Measurements from ENCODE around the gene RXFP4.

RXFP4 gene

DNA sequence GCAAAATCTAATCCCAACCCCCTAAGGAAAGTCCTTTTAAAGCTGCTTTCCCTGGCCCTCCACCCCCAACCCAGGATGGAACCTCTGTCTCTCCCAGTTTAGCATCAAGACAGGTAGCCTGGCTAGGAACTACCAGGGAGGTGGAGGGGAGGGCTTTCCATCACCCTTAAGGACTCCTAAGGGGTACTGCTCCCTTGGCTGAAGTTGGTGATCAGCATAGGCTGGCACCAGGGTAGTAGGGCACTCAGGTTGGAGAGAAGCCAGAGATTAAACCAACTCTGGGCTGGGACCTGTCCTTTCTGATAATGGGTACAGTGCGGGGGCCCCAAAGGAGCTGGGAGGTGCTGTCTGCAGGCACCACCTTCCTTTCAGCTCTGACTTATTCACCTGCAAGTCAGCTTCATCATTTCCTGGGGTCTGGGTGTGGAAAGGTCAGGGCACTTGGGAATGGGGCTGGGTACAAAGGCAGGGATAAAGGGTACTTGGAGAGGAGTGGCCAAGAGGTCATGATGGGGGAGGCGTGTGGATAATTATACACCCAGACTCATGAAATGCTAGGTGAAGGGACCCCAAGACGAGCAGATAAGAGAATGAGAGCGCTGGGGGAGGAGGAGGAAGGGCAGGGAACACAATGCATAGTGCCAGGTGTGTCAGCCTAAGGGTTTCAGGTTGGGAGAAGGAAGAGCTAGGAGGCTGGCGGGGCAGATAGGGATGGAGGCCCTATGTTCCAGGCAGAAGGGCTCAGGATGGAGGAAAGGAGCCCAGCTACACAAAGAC lies 35.7 kb downstream of the RXFP4 start:
- TF ChIP-seq, protein P1, sequence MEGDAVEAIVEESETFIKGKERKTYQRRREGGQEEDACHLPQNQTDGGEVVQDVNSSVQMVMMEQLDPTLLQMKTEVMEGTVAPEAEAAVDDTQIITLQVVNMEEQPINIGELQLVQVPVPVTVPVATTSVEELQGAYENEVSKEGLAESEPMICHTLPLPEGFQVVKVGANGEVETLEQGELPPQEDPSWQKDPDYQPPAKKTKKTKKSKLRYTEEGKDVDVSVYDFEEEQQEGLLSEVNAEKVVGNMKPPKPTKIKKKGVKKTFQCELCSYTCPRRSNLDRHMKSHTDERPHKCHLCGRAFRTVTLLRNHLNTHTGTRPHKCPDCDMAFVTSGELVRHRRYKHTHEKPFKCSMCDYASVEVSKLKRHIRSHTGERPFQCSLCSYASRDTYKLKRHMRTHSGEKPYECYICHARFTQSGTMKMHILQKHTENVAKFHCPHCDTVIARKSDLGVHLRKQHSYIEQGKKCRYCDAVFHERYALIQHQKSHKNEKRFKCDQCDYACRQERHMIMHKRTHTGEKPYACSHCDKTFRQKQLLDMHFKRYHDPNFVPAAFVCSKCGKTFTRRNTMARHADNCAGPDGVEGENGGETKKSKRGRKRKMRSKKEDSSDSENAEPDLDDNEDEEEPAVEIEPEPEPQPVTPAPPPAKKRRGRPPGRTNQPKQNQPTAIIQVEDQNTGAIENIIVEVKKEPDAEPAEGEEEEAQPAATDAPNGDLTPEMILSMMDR (conservative IDR thresholded peaks at IDR 0.05): no peak
- peak overlapping the region; percentile 78; the same call in 1 of the 2 replicates for H3K27ac ChIP-seq

DNA sequence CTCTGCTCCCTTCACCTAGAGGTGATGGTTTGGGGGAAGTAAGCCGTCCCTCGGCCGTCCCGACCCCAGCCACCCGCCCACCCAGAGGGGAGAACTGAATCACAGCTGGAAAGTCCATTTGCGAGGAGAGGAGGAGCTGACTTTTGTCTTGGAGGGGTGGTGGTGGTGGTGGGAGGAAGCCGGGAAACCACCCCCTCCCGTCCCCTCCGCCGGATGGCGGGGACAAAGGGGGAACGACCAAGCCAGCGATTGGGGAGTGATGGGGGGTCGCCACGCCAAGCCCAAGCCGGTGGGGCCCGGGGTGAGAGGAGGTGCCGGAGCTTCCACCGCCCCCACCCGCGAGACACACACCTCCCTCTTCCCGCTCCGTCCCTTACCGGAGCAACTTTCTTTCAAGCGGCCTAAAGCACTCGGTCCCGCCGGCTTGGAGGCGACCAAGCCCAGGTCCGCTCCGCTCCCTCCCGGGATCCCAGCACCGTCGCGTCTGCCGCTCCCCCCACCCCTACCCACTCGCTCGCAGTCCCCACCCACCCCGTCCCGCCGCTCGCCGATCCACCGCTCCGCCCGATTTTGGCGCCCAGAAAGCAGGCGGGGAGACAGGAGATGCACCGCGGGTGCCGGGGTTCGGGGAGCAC lies 36.4 kb downstream of the RXFP4 start:
- TF ChIP-seq, protein P1 (conservative IDR thresholded peaks at IDR 0.05): no peak

DNA sequence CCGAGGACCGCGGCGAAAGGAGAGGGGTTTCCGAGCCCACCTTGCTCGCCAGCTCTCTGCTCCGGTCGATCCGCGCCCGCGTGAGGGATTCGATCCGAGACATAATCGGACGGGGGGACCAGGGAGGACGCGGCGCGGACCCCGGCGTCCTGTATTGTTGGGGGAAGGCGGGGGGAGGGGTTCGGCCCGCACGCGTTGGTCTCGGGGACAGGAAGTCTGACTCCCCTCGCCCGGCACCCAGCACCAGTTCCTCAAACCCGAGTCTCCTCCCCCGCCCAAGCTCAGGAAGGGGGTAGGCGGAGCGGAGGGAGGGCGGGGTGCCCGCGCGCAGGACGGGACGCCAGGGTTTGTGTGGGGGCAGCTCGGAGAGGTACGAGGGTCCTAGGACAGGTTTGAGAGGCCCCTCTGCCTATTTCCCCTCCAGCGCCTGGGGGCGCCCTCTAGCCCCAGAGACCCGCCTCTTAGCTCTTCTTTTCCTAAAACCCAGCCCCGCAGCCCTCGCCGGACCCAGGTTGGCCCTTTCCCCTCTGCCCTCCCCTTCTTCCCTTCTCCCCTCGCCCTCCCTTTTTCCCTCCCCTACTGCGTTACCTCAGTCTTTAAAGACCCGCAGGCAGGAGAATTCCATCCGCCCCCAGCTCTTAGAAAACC lies 37.0 kb downstream of the RXFP4 start, which contains the start of gene ARHGEF2:
Gene ARHGEF2, minus strand, starts transcription at position 223 of the 648 bp plus-strand sequence. Its CDS starts 120 bp downstream, at position 103.
- TF ChIP-seq, protein P1 (conservative IDR thresholded peaks at IDR 0.05): peak; percentile 36
- H3K27ac ChIP-seq: peak within 1 kb of the TSS; percentile 78

More for the DNA sequence above, 36.4 kb downstream of the RXFP4 start:
- H3K27ac ChIP-seq: peak overlapping the region; percentile 78

DNA sequence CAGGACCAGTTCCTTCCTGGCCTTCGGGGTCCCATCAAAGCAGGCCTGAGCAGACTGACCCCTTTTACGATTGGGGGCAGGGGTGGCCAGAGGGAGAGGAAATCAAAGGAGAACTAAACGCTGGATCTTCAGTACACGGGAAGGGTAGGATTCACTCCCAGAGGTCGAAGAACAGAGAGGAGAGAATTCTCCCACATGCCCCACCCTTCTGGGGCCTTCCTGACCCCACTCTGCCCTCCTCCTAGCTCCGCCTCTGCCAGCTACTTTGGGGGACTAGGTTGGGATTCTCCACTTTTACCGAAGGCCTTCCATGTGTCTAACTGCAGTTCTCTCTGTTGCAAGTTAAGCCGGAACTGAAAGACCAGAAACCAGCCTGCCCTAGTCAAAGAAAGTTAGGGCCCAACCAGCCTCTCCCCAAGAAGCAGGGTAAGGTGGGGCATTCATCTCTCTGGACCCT lies 37.6 kb downstream of the RXFP4 start:
- TF ChIP-seq, protein P1 (conservative IDR thresholded peaks at IDR 0.05): no peak
- H3K27ac ChIP-seq: peak overlapping the region; percentile 78; the same call in 1 of the 2 replicates

DNA sequence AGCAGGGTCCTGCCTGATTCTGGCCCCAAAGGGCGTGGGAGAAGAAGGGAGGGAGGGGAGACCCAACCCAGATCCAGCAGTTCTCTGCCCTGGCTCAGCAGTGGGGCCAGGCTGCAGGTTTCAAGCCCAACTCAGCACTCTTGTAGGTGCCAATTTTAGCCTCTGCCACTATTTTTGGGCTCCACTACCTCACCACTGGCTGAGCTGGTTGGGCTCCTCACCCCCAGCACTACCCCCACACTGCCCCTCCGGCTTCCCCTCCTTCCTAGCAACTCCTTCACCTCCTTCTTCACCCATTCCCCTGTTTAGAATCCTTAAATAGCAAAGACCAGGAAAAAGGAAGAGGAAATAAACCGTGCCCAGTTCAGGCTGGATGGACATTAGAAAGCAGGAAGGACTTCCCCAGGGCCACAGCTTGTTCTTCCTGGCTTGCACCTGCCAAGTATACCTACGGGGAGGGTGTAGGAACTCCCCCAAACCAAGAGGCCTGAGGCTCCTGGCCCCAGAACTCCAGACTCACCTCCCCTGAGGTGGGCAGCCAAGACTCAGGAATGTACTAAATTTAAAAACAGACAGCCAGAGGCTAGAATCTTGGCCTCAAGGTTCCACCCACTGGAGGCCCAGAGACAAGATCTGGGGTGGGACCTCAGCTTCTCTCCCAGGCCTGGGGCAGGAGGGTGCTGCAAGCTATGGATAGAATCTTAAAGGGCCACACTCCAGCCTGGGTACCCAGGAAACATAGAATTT lies 38.3 kb downstream of the RXFP4 start:
- TF ChIP-seq, protein P1 (conservative IDR thresholded peaks at IDR 0.05): no peak
- H3K27ac ChIP-seq: peak overlapping the region; percentile 78; the same call in 1 of the 2 replicates

DNA sequence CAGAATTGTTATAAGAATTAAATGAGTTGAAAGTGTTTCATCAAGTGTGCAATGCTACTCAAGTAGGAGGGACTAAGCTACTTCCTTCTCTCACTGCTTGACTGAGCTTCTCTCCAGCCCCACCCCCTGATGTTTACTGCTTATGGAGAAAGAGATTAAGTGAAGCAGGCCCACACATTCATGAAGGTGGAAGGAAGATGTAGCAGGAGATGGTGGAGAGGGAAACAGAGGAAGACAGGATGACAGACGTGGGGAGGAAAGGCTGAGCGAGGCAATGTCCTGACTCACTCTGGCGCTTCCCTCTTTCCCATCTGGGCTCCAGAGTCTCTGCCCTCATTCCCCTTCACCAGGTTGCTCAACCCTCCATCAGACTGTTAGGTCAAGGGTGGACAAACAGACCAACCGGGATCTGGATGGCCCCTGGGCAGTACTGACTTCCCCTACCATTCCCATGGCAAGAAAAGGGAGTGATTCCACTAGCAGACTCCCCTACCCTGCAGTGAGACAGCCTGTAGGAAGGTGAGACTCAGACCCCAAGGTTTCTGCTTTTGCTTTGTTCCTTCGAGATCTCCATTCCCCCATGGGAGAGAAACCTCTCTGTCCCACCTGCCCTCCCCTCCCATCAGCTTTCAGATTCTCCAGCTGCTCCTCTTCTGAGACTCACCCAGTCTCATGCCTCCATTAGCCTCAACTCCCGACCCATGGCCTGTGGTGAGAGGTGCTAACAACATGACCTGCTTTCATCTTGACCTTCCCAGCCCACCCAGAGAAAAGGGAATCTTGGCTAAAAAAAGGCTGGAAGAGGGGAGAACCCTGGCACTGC lies 40.0 kb downstream of the RXFP4 start:
- TF ChIP-seq, protein P1 (conservative IDR thresholded peaks at IDR 0.05): no peak
- no peak overlapping the region for H3K27ac ChIP-seq
